ENCODE results near the gene PLXNA2. TPM values are rescaled to one million over a fixed set of nuclear protein-coding genes. Genes with fewer than 3 reads are reported as not detected.

Gene PLXNA2
- total RNA-seq, 4 donors from 2014 or later = 12.2 to 45.7 (median 21.8) TPM

GRCh38 chr1:208036918-208037766, 207.0 kb downstream of the PLXNA2 start:
- intact Hi-C loops (cut with DNase I) = no loop called here
- Histone ChIP-seq H3K27me3 (no peaks in the 10 kb centered on the region), H3K36me3 (peaks cover 14 to 22% of the 10 kb centered on the region in 2 donors), H3K4me3 (replicated peaks in 1 of 3) (no peak overlapping the region), H3K9me3 (no peaks in the 10 kb centered on the region), H3K4me1 (peaks cover 7 to 9% of the 10 kb centered on the region in 2 donors), H3K27ac (no peak overlapping the region)
- WGBS, 2 donors = 91% methylated on average over 9 of the region's 9 CpGs
- TF ChIP-seq CTCF (IDR thresholded peaks at IDR 0.05) (no peak), POLR2A (IDR thresholded peaks at IDR 0.05) (no peak)
- no peak for DNase-seq

- Histone ChIP-seq H3K27me3 (no peaks in the 10 kb centered on the region), H3K9me3 (no peaks in the 10 kb centered on the region), H3K27ac (no peak overlapping the region), H3K4me1 (peaks cover 15 to 18% of the 10 kb centered on the region in 2 donors), H3K36me3 (peaks cover 11 to 14% of the 10 kb centered on the region in 2 donors), H3K4me3 (replicated peaks in 1 of 3) (no peak overlapping the region)
- intact Hi-C loops (cut with DNase I) = no loop called here
- 81 to 92% methylated on average over 8 of the region's 8 CpGs for WGBS, 2 donors
- TF ChIP-seq POLR2A (IDR thresholded peaks at IDR 0.05) = no peak
- peak in 3 of 6 experiments; percentile 28 to 33 (median 29) for TF ChIP-seq CTCF (IDR thresholded peaks at IDR 0.05)
- no peak for DNase-seq
These were observed 207.9 kb downstream of the PLXNA2 start for GRCh38 chr1:208036106-208036808.

GRCh38 chr1:208034135-208034534, 210.0 kb downstream of the PLXNA2 start:
- Histone ChIP-seq H3K27ac (peak overlapping the region in 1 of 3 donors; percentile 29), H3K4me1 (peaks cover 36 to 39% of the 10 kb centered on the region in 2 donors), H3K27me3 (no peaks in the 10 kb centered on the region), H3K36me3 (peaks cover 11 to 14% of the 10 kb centered on the region in 2 donors), H3K4me3 (replicated peaks in 1 of 3) (no peak overlapping the region), H3K9me3 (no peaks in the 10 kb centered on the region)
- no peak for TF ChIP-seq CTCF (IDR thresholded peaks at IDR 0.05)
- no peak for TF ChIP-seq POLR2A (IDR thresholded peaks at IDR 0.05)
- no peak for DNase-seq
- WGBS, 2 donors = 92 to 98% methylated on average over 5 to 8 of the region's 8 CpGs
- intact Hi-C loops (cut with DNase I) = no loop called here

- Histone ChIP-seq H3K36me3 (peaks cover 11 to 12% of the 10 kb centered on the region in 2 donors), H3K4me3 (replicated peaks in 1 of 3) (no peak overlapping the region), H3K4me1 (peaks cover 37 to 39% of the 10 kb centered on the region in 2 donors), H3K27ac (peak overlapping the region in 2 of 3 donors; percentile 58 to 83), H3K9me3 (no peaks in the 10 kb centered on the region), H3K27me3 (no peaks in the 10 kb centered on the region)
- intact Hi-C loops (cut with DNase I) = no loop called here
- no peak for DNase-seq
- TF ChIP-seq CTCF (IDR thresholded peaks at IDR 0.05) (no peak), POLR2A (IDR thresholded peaks at IDR 0.05) (no peak)
- WGBS, 2 donors = 97 to 99% methylated on average over 7 to 10 of the region's 10 CpGs
These were observed 210.9 kb downstream of the PLXNA2 start for GRCh38 chr1:208033236-208033635.
